Measurements from ENCODE around the gene ACVR2A. TPM values are rescaled to one million over a fixed set of nuclear protein-coding genes. Genes with fewer than 3 reads are reported as not detected.

Gene ACVR2A
- total and polyA plus RNA-seq, 8 donors: 4.8 to 13.9 (median 7.0) TPM

- H3K9me3 ChIP-seq: no peaks in the 10 kb centered on the region
- intact Hi-C loops (cut with DNase I): no loop called here
- WGBS, 2 donors: 1% methylated on average over 14 of the region's 14 CpGs
- no peak for DNase-seq
- no peak for TF ChIP-seq CTCF (IDR thresholded peaks at IDR 0.05)
- H3K36me3 ChIP-seq: no peaks in the 10 kb centered on the region
- peak in 3 of 4 donors; percentile 0 to 10 (median 1) for ATAC-seq
- no peak for FAIRE-seq
- H3K4me3 ChIP-seq: peak overlapping the region; percentile 54 to 87 (median 74)
- no peaks in the 10 kb centered on the region for H3K27me3 ChIP-seq
- peaks cover 0 to 20% (median 11%) of the 10 kb centered on the region in 3 donors for H3K4me1 ChIP-seq
- H3K27ac ChIP-seq: peak overlapping the region; percentile 69 to 99 (median 88)
These were observed 662 bp downstream of the ACVR2A start for GRCh38 chr2:147845411-147845971.

- Histone ChIP-seq H3K9me3 (no peaks in the 10 kb centered on the region), H3K27ac (peak overlapping the region in 1 of 4 donors; percentile 95), H3K4me1 (peaks cover 0 to 29% (median 18%) of the 10 kb centered on the region in 3 donors), H3K27me3 (no peaks in the 10 kb centered on the region), H3K4me3 (peak overlapping the region in 3 of 4 donors; percentile 63 to 87 (median 85)), H3K36me3 (no peaks in the 10 kb centered on the region)
- intact Hi-C loops (cut with DNase I): no loop called here
- no peak for TF ChIP-seq CTCF (IDR thresholded peaks at IDR 0.05)
- DNase-seq (no peak), ATAC-seq (no peak), FAIRE-seq (no peak)
- WGBS, 2 donors: 8 to 10% methylated on average over 5 of the region's 5 CpGs
These were observed 1.7 kb downstream of the ACVR2A start for GRCh38 chr2:147846412-147847081.

- FAIRE-seq: no peak
- no peak for TF ChIP-seq CTCF (IDR thresholded peaks at IDR 0.05)
- no peak overlapping the region for H3K4me3 ChIP-seq
- no peak for ATAC-seq
- no peaks in the 10 kb centered on the region for H3K9me3 ChIP-seq
- peaks cover 0 to 36% (median 26%) of the 10 kb centered on the region in 3 donors for H3K4me1 ChIP-seq
- no peaks in the 10 kb centered on the region for H3K27me3 ChIP-seq
- H3K36me3 ChIP-seq: no peaks in the 10 kb centered on the region
- H3K27ac ChIP-seq: no peak overlapping the region
- no peak for DNase-seq
- intact Hi-C loops (cut with DNase I): loop anchor here in 1 of 3 donors (2.0 kb wide), 1 partner anchor 23 kb away; no protein-coding TSS in a partner anchor
These were observed 3.0 kb downstream of the ACVR2A start for GRCh38 chr2:147847746-147848391.

- no peaks in the 10 kb centered on the region for H3K27me3 ChIP-seq
- H3K36me3 ChIP-seq: no peaks in the 10 kb centered on the region
- DNase-seq (no peak), ATAC-seq (no peak), FAIRE-seq (no peak)
- H3K27ac ChIP-seq: no peak overlapping the region
- H3K9me3 ChIP-seq: no peaks in the 10 kb centered on the region
- H3K4me1 ChIP-seq: peaks cover 5 to 53% (median 29%) of the 10 kb centered on the region in 3 donors
- TF ChIP-seq CTCF (IDR thresholded peaks at IDR 0.05): no peak
- H3K4me3 ChIP-seq: no peak overlapping the region
- WGBS, 2 donors: 77 to 81% methylated on average over 1 of the region's 1 CpG
- intact Hi-C loops (cut with DNase I): no loop called here
These were observed 6.0 kb downstream of the ACVR2A start for GRCh38 chr2:147850838-147851237.
